Prostate gland (tissue), 2 donors: ENCODE results near the gene TNNI3. TPM values are rescaled to one million over a fixed set of nuclear protein-coding genes. Genes with fewer than 3 reads are reported as not detected.

Experiments used
- DNase-seq: peaks from one replicate; pipeline ENCODE4 v3.0.0-alpha.2; 2019; ENCODE audit warnings: low spot score
- H3K27ac ChIP-seq, 2 donors: fragments of 200-600 bp; sonication (generic); 2 replicates each; pipeline ENCODE4 v1.5.1; 2017 to 2019
- H3K27me3 ChIP-seq: fragments of 200-600 bp; sonication (generic); replicated peaks from 2 replicates; pipeline ENCODE4 v1.5.1; 2019; ENCODE audit not compliant: insufficient read depth
- H3K36me3 ChIP-seq, 2 donors: fragments of 200-600 bp; sonication (generic); 1 replicate in 1 of 2; 2 replicates in 1 of 2; pipeline versions ENCODE4 v1.5.1 to v1.8.1; 2017 to 2019
- H3K4me1 ChIP-seq: fragments of 200-600 bp; sonication (generic); replicated peaks from 2 replicates; pipeline ENCODE4 v1.5.1; 2019
- H3K4me3 ChIP-seq, 2 donors: fragments of 200-600 bp; sonication (generic); 2 replicates each; pipeline ENCODE4 v1.5.1; 2017 to 2019
- H3K9me3 ChIP-seq: fragments of 200-600 bp; sonication (generic); 2 replicates; pipeline ENCODE4 v1.5.1; 2017
- CTCF ChIP-seq, 4 experiments: fragments of 200-600 bp in 2 of 4; fragments of 450-650 bp in 2 of 4; sonication (generic) in 2 of 4; IDR thresholded peaks; 1 replicate in 3 of 4; 2 replicates in 1 of 4; pipeline ENCODE4 v1.5.1; 2016 to 2019; ENCODE audit warnings: antibody characterized with exemption in 4 of 4, mild to moderate bottlenecking in 2 of 4, moderate library complexity in 2 of 4
- POLR2A ChIP-seq: fragments of 450-650 bp; IDR thresholded peaks from one replicate; pipeline ENCODE4 v1.6.1; 2016; ENCODE audit warnings: antibody characterized with exemption, mild to moderate bottlenecking
- POLR2AphosphoS5 ChIP-seq: sonication (generic); formaldehyde crosslinking; IDR thresholded peaks from one replicate; pipeline ENCODE4 v1.6.1; 2017; ENCODE audit warnings: antibody characterized with exemption
- WGBS: methylation state at CpG from one replicate; pipeline ENCODE4 v1.1.5; 2018; 5-methylcytosine and 5-hydroxymethylcytosine counted together
- intact Hi-C: fragments of 100-400 bp; cut with DNase I; formaldehyde crosslinking; loops from one replicate; pipeline ENCODE4 v1.14.2; 2022
- total RNA-seq, 2 donors: library from RNA; depleted of rRNA; stranded (reverse); fragments of >200 nt; gene quantifications; one replicate each; pipeline ENCODE4 v1.1.0, GENCODE V29; 2016

Gene TNNI3
- total RNA-seq, 2 donors from 2014 or later: 12.4 TPM; not detected in 1

- Histone ChIP-seq H3K27ac (no peak overlapping the region), H3K36me3 (no peaks in the 10 kb centered on the region), H3K27me3 (no peaks in the 10 kb centered on the region), H3K4me3 (no peak overlapping the region), H3K4me1 (no peaks in the 10 kb centered on the region), H3K9me3 (no peaks in the 10 kb centered on the region)
- no peak for DNase-seq
- TF ChIP-seq CTCF (IDR thresholded peaks at IDR 0.05) (no peak), POLR2AphosphoS5 (no peak), POLR2A (no peak)
- intact Hi-C loops: no loop called here
- 59% methylated on average over 14 of the region's 14 CpGs for WGBS
Observed at GRCh38 chr19:55132453-55133129, 24.9 kb downstream of the TNNI3 start.

GRCh38 chr19:55131421-55131820 is 26.1 kb downstream of the TNNI3 start:
- H3K27me3 ChIP-seq: no peaks in the 10 kb centered on the region

GRCh38 chr19:55119053-55119452 is 38.5 kb downstream of the TNNI3 start:
- Histone ChIP-seq H3K36me3 (no peaks in the 10 kb centered on the region), H3K4me3 (no peak overlapping the region), H3K4me1 (peaks cover 13% of the 10 kb centered on the region), H3K27me3 (no peaks in the 10 kb centered on the region), H3K9me3 (no peaks in the 10 kb centered on the region), H3K27ac (no peak overlapping the region)
- no peak for DNase-seq
- intact Hi-C loops: loop anchor here (5.0 to 10.0 kb wide), 3 partner anchors 288 to 536 kb away; partner anchors contain the start of genes U2AF2, UBE2S, ZNF524 and ZNF865
- 78% methylated on average over 14 of the region's 14 CpGs for WGBS
- TF ChIP-seq POLR2A: no peak
- TF ChIP-seq CTCF (IDR thresholded peaks at IDR 0.05): no peak
- TF ChIP-seq POLR2AphosphoS5: no peak

More at GRCh38 chr19:55131421-55131820, 26.1 kb downstream of the TNNI3 start:
- Histone ChIP-seq H3K4me1 (no peaks in the 10 kb centered on the region), H3K36me3 (no peaks in the 10 kb centered on the region), H3K27ac (no peak overlapping the region), H3K4me3 (no peak overlapping the region), H3K9me3 (no peaks in the 10 kb centered on the region)
- no peak for TF ChIP-seq CTCF (IDR thresholded peaks at IDR 0.05)
- no peak for TF ChIP-seq POLR2AphosphoS5
- TF ChIP-seq POLR2A: no peak
- intact Hi-C loops: no loop called here
- DNase-seq: no peak
- WGBS: 68% methylated on average over 16 of the region's 16 CpGs

- no peak for TF ChIP-seq POLR2A
- TF ChIP-seq POLR2AphosphoS5: no peak
- no peak for TF ChIP-seq CTCF (IDR thresholded peaks at IDR 0.05)
- no peak for DNase-seq
- H3K36me3 ChIP-seq: no peaks in the 10 kb centered on the region
- 24% methylated on average over 22 of the region's 22 CpGs for WGBS
- intact Hi-C loops: loop anchor here (5.0 to 10.0 kb wide), 3 partner anchors 289 to 536 kb away; partner anchors contain the start of genes U2AF2, UBE2S, ZNF524 and ZNF865
- H3K4me1 ChIP-seq: peaks cover 13% of the 10 kb centered on the region
- no peaks in the 10 kb centered on the region for H3K27me3 ChIP-seq
- H3K4me3 ChIP-seq: peak overlapping the region; percentile 61 to 69
- peak overlapping the region in 1 of 2 donors; percentile 78 for H3K27ac ChIP-seq
- H3K9me3 ChIP-seq: no peaks in the 10 kb centered on the region
Observed at GRCh38 chr19:55118401-55118991, 39.0 kb downstream of the TNNI3 start.
